Kidney epithelial cell (primary cell): ENCODE data around the gene RICTOR. TPM values are rescaled to one million over a fixed set of nuclear protein-coding genes. Genes with fewer than 3 reads are reported as not detected.
A peak's percentile ranks its signal among the peaks of the same experiment; 100 is the strongest.

Source experiments
- DNase-seq: peaks from one replicate; pipeline ENCODE4 v3.0.0-alpha.2; 2010; ENCODE audit warnings: low read depth
- H3K27me3 ChIP-seq: 2 replicates; pipeline ENCODE4 v1.6.0; 2011; ENCODE audit warnings: low read length; ENCODE audit not compliant: control insufficient read depth, insufficient read depth
- H3K36me3 ChIP-seq: 2 replicates; pipeline ENCODE4 v1.5.1; 2011; ENCODE audit warnings: low read length; ENCODE audit not compliant: control insufficient read depth, insufficient read depth
- H3K4me3 ChIP-seq: 2 replicates; pipeline ENCODE4 v1.5.1; 2011; ENCODE audit warnings: low read depth, mild to moderate bottlenecking, control low read depth, low read length
- CTCF ChIP-seq: IDR thresholded peaks from 2 replicates; pipeline ENCODE4 v1.5.1; 2011; ENCODE audit warnings: mild to moderate bottlenecking, moderate library complexity, low read length, control low read depth, inconsistent platforms; ENCODE audit not compliant: insufficient read depth, poor library complexity, severe bottlenecking
- total RNA-seq: library from RNA; depleted of rRNA; stranded (reverse); fragments of >200 nt; gene quantifications from 2 replicates; pipeline ENCODE4 v1.2.3, GENCODE V29; 2015

Gene RICTOR
- total RNA-seq, 1 donor from 2014 or later = 19.9 TPM

- TF ChIP-seq CTCF = no peak
- DNase-seq = no peak
These were observed 1.1 kb downstream of the RICTOR start for GRCh38 chr5:39072925-39073766.

GRCh38 chr5:39068099-39068498, 6.1 kb downstream of the RICTOR start:
- DNase-seq = no peak
- no peak for TF ChIP-seq CTCF
- Histone ChIP-seq H3K36me3 (no peaks in the 10 kb centered on the region), H3K27me3 (no peaks in the 10 kb centered on the region), H3K4me3 (no peak overlapping the region)

More at GRCh38 chr5:39072925-39073766, 1.1 kb downstream of the RICTOR start:
- Histone ChIP-seq H3K4me3 (peak overlapping the region; percentile 99), H3K27me3 (no peaks in the 10 kb centered on the region), H3K36me3 (no peaks in the 10 kb centered on the region)

- Histone ChIP-seq H3K4me3 (no peak overlapping the region), H3K36me3 (no peaks in the 10 kb centered on the region), H3K27me3 (no peaks in the 10 kb centered on the region)
- DNase-seq = no peak
- no peak for TF ChIP-seq CTCF
These were observed 9.7 kb downstream of the RICTOR start for GRCh38 chr5:39064450-39064849.

GRCh38 chr5:39063037-39063436, 11.2 kb downstream of the RICTOR start:
- no peak for TF ChIP-seq CTCF
- no peaks in the 10 kb centered on the region for H3K27me3 ChIP-seq
- no peak for DNase-seq
- no peaks in the 10 kb centered on the region for H3K36me3 ChIP-seq
- H3K4me3 ChIP-seq = no peak overlapping the region

GRCh38 chr5:39062530-39062929, 11.7 kb downstream of the RICTOR start:
- no peak for TF ChIP-seq CTCF
- Histone ChIP-seq H3K27me3 (no peaks in the 10 kb centered on the region), H3K4me3 (no peak overlapping the region), H3K36me3 (no peaks in the 10 kb centered on the region)
- no peak for DNase-seq

GRCh38 chr5:39062104-39062503, 12.1 kb downstream of the RICTOR start:
- no peak for DNase-seq
- no peaks in the 10 kb centered on the region for H3K27me3 ChIP-seq
- H3K4me3 ChIP-seq = no peak overlapping the region
- H3K36me3 ChIP-seq = no peaks in the 10 kb centered on the region
- TF ChIP-seq CTCF = no peak
